ENCODE measurements around the gene TCF7L1. TPM values are rescaled to one million over a fixed set of nuclear protein-coding genes. Genes with fewer than 3 reads are reported as not detected.

TCF7L1 gene
- total RNA-seq, 2 experiments from 2014 or later: not detected

DNA sequence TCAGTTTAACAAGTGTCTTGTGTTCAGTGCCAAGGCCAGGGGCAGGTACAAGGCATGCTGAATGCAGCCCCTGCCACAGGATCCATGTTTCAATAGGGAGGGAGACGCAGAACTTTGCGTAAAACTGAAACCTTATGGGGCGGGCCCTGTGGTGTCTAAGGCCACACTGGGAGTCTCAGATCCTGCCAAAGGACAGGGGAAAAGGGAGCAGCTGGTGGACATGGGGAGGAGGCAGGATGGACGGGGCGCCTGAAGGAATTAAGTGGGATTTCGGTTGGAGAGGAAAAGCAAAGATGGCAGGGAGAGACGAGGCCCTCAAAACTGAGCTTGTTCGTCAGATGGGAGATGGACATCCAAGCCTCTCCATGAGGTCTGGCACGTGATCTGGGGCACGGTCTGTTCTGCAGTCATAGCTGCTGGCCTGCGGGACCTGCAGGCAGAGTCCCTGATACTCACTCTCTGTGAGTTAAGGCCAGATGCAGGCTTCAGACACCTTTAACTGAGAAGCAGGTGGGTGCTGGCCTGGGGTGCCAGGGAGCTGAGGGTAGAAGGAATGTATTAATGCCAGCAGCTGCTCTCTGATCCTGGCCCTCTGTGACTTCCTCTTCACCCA, 48.8 kb downstream of the TCF7L1 start:
- TF ChIP-seq, protein P1, sequence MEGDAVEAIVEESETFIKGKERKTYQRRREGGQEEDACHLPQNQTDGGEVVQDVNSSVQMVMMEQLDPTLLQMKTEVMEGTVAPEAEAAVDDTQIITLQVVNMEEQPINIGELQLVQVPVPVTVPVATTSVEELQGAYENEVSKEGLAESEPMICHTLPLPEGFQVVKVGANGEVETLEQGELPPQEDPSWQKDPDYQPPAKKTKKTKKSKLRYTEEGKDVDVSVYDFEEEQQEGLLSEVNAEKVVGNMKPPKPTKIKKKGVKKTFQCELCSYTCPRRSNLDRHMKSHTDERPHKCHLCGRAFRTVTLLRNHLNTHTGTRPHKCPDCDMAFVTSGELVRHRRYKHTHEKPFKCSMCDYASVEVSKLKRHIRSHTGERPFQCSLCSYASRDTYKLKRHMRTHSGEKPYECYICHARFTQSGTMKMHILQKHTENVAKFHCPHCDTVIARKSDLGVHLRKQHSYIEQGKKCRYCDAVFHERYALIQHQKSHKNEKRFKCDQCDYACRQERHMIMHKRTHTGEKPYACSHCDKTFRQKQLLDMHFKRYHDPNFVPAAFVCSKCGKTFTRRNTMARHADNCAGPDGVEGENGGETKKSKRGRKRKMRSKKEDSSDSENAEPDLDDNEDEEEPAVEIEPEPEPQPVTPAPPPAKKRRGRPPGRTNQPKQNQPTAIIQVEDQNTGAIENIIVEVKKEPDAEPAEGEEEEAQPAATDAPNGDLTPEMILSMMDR (conservative IDR thresholded peaks at IDR 0.05; ENCODE audit: low read length): no peak
- TF ChIP-seq EZH2phosphoT487 (IDR thresholded peaks at IDR 0.05; ENCODE audit: borderline replicate concordance, low read depth, low read length): no peak
- Histone ChIP-seq H3K27ac (ENCODE audit: low read depth, low read length, poor library complexity, severe bottlenecking) (no peak overlapping the region), H3K9me3 (ENCODE audit: low read length) (no peaks in the 10 kb centered on the region), H3K9me2 (ENCODE audit: insufficient read depth, low read length) (no peaks in the 10 kb centered on the region), H3K36me3 (ENCODE audit: insufficient read depth, low read length) (no peaks in the 10 kb centered on the region), H3K79me2 (ENCODE audit: insufficient read depth, low read depth, low read length) (no peaks in the 10 kb centered on the region), H2AFZ (ENCODE audit: low read length) (no peak overlapping the region), H3K4me1 (ENCODE audit: insufficient read depth, low read length, poor library complexity, severe bottlenecking) (no peaks in the 10 kb centered on the region), H3K4me3 (ENCODE audit: low read depth, low read length, poor library complexity, severe bottlenecking) (no peak overlapping the region), H4K20me1 (ENCODE audit: insufficient read depth, low read length) (no peaks in the 10 kb centered on the region), H3K4me2 (ENCODE audit: low read length) (no peak overlapping the region)
- ChIA-PET POLR2A (interaction anchor here (1.5 kb wide), 1 partner anchor 11 kb away, joined by 3 read pairs; no protein-coding TSS in a partner anchor), CTCF (ENCODE audit: unreplicated experiment) (no interaction called here)
- intact Hi-C loops (cut with micrococcal nuclease; ENCODE audit: unreplicated experiment): no loop called here
- no TSS peak for BruUV-seq (replicated peaks)
- no peak for DNase-seq (ENCODE audit: low spot score)

DNA sequence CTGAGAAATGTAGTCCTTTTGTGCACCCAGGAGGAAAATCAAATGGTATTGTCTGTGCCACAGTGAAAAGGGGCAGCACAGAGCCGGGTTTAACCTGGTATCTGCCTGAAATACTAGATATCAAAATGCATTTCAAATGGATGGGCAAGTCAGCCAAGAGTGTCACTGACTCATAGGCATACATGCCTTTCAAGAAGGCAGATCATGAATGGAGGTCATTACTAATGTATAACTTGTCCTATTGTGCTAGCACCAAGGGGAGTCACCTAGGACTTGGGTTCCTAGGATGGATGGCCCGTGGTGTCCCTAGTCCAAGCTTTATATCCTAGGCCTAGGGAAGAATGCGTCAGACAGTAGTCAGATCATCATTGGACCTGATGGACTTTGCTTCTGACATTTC, 49.9 kb downstream of the TCF7L1 start:
- TF ChIP-seq, protein P1 (conservative IDR thresholded peaks at IDR 0.05; ENCODE audit: low read length): no peak
- no peak for TF ChIP-seq EZH2phosphoT487 (IDR thresholded peaks at IDR 0.05; ENCODE audit: borderline replicate concordance, low read depth, low read length)
- no peak for DNase-seq (ENCODE audit: low spot score)
- POLR2A ChIA-PET: no interaction called here
- no peaks in the 10 kb centered on the region for H3K9me3 ChIP-seq (ENCODE audit: low read length)
- no peaks in the 10 kb centered on the region for H3K36me3 ChIP-seq (ENCODE audit: insufficient read depth, low read length)
- H3K79me2 ChIP-seq (ENCODE audit: insufficient read depth, low read depth, low read length): no peaks in the 10 kb centered on the region
- intact Hi-C loops (cut with micrococcal nuclease; ENCODE audit: unreplicated experiment): no loop called here
- H3K9me2 ChIP-seq (ENCODE audit: insufficient read depth, low read length): no peaks in the 10 kb centered on the region
- H4K20me1 ChIP-seq (ENCODE audit: insufficient read depth, low read length): no peaks in the 10 kb centered on the region
- no peak overlapping the region for H3K27ac ChIP-seq (ENCODE audit: low read depth, low read length, poor library complexity, severe bottlenecking)
- CTCF ChIA-PET (ENCODE audit: unreplicated experiment): no interaction called here
- BruUV-seq (replicated peaks): no TSS peak
- H3K4me1 ChIP-seq (ENCODE audit: insufficient read depth, low read length, poor library complexity, severe bottlenecking): no peaks in the 10 kb centered on the region
- no peak overlapping the region for H3K4me2 ChIP-seq (ENCODE audit: low read length)
- no peak overlapping the region for H3K4me3 ChIP-seq (ENCODE audit: low read depth, low read length, poor library complexity, severe bottlenecking)
- H2AFZ ChIP-seq (ENCODE audit: low read length): no peak overlapping the region

DNA sequence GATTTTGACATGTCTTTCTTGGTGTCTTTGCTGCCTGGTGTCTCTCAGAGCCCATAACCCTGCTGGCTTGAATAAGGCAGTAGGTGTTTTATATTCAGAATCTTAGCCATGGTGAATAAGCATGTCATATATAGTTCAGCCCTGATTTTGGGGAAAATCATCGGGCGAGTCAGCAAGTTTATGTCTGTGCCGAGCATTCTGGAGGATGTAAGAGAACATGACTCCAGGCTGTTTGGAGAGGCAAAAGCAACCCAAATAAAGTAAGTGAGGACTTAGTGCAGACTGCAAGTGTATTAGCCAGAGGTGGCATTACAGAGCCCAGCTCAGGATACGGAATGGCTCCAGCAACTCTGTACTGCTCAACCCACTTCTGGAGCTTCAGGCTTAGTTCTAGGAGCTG, 50.3 kb downstream of the TCF7L1 start:
- no peaks in the 10 kb centered on the region for H3K9me2 ChIP-seq (ENCODE audit: insufficient read depth, low read length)
- H2AFZ ChIP-seq (ENCODE audit: low read length): no peak overlapping the region
- H4K20me1 ChIP-seq (ENCODE audit: insufficient read depth, low read length): no peaks in the 10 kb centered on the region
- H3K4me3 ChIP-seq (ENCODE audit: low read depth, low read length, poor library complexity, severe bottlenecking): no peak overlapping the region
- no peaks in the 10 kb centered on the region for H3K36me3 ChIP-seq (ENCODE audit: insufficient read depth, low read length)
- no peak overlapping the region for H3K4me2 ChIP-seq (ENCODE audit: low read length)
- no peaks in the 10 kb centered on the region for H3K4me1 ChIP-seq (ENCODE audit: insufficient read depth, low read length, poor library complexity, severe bottlenecking)
- H3K27ac ChIP-seq (ENCODE audit: low read depth, low read length, poor library complexity, severe bottlenecking): no peak overlapping the region
- no peaks in the 10 kb centered on the region for H3K79me2 ChIP-seq (ENCODE audit: insufficient read depth, low read depth, low read length)
- H3K9me3 ChIP-seq (ENCODE audit: low read length): no peaks in the 10 kb centered on the region
- intact Hi-C loops (cut with micrococcal nuclease; ENCODE audit: unreplicated experiment): no loop called here
- DNase-seq (ENCODE audit: low spot score): no peak
- ChIA-PET CTCF (ENCODE audit: unreplicated experiment) (no interaction called here), POLR2A (no interaction called here)
- TF ChIP-seq, protein P1 (conservative IDR thresholded peaks at IDR 0.05; ENCODE audit: low read length): no peak
- TF ChIP-seq EZH2phosphoT487 (IDR thresholded peaks at IDR 0.05; ENCODE audit: borderline replicate concordance, low read depth, low read length): no peak
- BruUV-seq (replicated peaks): no TSS peak

Data from OCI-LY7 (cell line).